Epithelial cell of prostate (primary cell): ENCODE results near the gene ASGR2.
"Not testable (repeated sequence)": the region's sequence is repeated elsewhere in the genome, so short reads cannot be mapped to it uniquely, and the experiment has no call there.

Source experiments
- DNase-seq: peaks from one replicate; pipeline ENCODE4 v3.0.0-alpha.2; 2011; ENCODE audit warnings: low read depth, low spot score
- H3K27ac ChIP-seq: fragments of 450-650 bp; 2 replicates; pipeline ENCODE4 v1.5.1; 2017; ENCODE audit warnings: mild to moderate bottlenecking

Gene ASGR2, protein sequence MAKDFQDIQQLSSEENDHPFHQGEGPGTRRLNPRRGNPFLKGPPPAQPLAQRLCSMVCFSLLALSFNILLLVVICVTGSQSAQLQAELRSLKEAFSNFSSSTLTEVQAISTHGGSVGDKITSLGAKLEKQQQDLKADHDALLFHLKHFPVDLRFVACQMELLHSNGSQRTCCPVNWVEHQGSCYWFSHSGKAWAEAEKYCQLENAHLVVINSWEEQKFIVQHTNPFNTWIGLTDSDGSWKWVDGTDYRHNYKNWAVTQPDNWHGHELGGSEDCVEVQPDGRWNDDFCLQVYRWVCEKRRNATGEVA

DNA sequence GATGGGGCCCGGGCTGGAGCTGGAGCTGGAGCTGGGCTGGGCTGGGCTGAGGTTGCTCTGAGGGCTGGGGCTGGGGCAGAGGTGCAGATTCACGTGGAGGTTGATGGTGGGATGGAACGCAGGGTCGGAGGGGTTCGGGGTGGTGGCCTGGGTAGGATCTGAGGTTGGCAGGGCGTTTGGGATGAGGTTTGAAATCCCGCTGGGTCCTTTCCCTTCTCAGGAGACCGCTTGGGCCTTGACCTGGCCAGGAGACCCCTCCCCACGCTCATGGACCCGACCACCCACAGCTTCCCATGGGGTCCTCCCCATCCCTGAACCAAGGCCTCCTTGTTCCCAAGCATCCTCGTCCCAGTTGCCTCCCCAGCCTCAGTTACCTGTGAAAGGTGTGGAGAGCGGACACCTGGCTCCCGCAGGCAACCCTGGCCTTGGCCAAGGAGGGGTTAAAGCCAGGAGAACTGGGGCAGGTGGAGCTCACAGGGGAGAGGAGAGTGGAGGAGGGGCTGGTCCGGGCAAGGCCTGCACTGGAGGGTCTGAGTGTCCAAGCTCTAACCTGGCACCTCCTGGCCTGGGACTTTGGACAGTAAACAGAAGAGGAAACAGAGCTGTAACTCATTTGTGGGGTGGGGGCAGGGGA, at the start of gene ASGR2:
Gene ASGR2 (minus strand): TSS at position 582 of the 634 bp plus-strand sequence. CDS start 582 bp downstream, outside the sequence.
- no peak within 1 kb of the TSS for H3K27ac ChIP-seq
- DNase-seq, result no peak

DNA sequence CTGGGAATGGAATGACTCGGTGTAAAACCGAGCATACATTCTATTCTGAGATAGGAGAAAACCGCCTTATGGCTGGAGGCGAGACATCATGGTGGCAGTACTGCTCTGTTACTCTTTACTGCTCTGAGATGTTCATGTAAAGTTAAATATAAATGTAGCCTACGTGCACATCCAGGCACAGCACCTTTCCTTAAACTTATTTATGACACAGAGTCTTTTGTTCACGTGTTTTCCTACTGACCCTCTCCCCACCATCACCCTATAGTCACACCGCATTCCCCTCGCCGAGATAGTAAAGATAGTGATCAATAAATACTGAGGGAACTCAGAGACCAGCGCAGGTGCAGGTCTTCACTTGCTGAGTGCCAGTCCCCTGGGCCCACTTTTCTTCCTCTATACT, 44.9 kb upstream of the ASGR2 start:
- not testable (repeated sequence) for H3K27ac ChIP-seq, DNase-seq

DNA sequence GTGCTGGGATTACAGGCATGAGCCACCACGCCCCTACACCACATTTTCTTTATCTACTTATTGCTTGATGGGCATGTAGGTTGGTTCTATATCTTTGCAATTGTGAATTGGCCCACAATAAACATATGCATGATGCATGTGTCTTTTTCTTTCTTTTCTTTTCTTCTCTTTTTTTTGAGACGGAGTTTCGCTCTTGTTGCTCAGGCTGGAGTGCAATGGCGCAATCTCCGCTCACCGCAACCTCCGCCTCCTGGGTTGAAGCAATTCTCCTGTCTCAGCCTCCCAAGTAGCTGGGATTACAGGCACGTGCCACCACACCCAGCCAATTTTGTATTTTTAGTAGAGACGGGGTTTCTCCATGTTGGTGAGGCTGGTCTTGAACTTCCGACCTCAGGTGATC, 43.8 kb upstream of the ASGR2 start:
- H3K27ac ChIP-seq, DNase-seq: not testable (repeated sequence)

DNA sequence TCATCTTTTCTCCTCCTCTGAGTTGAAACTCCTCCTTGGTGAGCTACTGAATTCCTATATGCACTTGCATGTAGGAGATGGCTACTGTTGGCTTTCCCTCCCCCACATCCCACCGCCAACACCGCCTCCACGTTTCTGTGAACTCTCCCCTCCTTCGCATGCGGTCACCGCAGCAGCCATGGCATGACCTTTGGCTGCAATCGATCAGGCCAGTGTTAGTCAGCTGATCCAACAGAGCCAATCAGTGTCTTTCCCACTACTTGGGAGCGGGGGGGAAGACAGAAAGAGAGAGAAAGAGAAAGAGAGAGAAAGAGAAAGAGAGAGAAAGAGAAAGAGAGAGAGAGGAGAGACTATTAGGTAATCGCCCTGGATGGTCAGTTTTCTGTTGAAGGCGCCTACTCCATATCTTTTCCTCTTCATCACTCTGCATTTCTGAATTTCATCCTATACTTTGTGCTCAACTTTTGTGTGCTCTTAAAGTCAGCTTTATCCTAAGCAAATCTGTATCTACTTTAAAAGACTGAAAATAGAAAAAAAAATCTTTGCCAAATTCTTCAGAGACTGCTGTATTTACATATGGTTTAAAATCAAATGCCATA, 41.8 kb upstream of the ASGR2 start:
- H3K27ac ChIP-seq, result no peak overlapping the region
- no peak for DNase-seq

DNA sequence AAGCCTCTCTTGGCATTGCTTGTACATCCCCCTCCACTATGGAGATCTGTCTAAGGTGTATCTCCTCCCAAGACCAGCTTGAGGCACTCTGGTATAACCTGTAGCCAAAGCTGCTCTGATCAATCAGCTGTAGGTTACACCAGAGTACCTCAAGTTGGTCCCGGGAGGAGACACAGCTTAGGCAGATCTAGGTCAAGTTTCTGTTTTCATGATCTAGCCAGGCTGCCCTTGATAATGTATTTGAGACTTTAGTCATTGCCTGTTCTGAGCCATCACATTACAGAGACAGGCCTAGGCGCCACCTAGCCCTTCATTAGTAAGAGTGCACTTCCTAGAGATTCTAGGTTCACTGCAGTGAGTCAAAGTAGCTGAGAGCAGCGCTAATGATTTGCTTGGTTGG, 33.1 kb upstream of the ASGR2 start:
- peak; percentile 29 for DNase-seq

DNA sequence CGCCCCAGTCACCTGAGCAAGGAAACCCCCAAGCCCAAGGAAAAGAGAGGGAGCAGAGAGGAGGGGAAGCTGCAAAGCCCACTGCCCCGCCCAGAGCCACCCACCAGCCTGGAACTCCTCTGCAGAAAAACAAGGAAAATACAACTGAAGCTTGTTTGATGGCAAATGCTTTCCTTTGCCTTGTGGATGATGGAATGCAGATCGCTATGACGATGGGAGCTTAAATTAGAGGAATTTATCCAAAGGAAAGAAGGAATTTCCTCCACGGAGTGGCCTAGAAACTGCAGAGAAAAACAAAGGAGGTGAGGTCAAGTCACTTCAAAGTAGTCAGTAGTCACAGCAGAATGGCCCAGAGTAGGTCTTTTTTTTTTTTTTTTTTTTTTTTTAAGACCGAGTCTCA, 31.5 kb upstream of the ASGR2 start:
- no peak for DNase-seq

More for the DNA sequence above, 33.1 kb upstream of the ASGR2 start:
- H3K27ac ChIP-seq, result no peak overlapping the region

DNA sequence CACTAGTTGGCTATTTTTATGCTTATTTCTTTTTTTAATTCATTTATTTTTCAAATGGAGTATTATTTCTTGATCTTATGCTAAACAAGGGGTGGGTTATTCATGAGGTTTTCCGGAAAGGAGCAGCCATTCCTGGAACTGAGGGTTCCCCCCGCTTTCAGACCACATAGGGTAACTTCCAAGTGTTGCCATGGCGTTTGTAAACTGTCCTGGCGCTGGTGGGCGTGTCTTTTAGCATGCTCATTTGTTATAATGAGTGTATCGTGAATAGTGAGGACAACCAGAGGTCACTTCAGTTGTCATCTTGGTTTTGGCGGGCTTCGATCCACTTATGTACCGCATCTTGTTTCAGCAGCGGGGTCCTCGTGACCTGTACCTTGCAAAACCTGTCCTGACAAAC, 29.6 kb upstream of the ASGR2 start:
- DNase-seq, result no peak
- no peak overlapping the region for H3K27ac ChIP-seq

More for the DNA sequence above, 31.5 kb upstream of the ASGR2 start:
- H3K27ac ChIP-seq, result no peak overlapping the region

DNA sequence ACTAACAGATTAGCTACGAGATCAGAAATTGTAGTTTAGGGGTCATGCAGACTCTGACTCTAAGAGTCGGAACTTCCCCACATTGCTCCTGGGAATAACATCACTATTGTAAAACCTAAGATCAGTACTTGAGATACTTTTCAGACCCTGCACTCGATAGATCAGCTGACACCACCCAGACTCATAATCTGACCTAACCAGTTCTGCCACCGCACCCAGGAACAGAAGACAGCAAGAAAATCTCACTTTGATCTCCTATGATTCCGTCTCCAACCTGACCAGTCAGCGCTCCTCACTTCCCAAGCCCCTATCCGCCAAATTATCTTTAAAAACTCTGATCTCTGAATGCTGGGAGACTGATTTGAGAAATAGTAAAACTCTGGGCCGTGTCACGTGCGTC, 27.2 kb upstream of the ASGR2 start:
- H3K27ac ChIP-seq, result peak overlapping the region; percentile 45
- peak; percentile 36 for DNase-seq

DNA sequence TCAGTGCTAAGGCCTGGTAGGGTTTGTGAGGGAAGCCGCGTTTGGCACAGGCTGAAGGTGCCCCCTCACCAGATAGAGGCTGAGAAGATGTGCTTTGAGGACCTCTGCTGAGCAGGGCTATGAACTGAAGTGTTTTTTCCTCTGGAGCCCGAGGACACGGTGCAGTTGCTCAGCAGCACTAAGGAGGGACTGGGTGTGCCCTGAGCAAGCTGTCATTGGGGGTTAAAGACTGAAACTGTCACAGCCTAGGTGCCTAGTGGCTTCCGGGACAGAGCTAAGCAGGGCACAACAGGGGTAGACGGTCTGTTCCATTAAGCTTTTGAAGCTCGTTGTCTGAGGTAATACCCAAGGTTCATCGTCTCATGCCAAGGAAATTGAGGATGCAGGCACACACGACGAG, 24.8 kb upstream of the ASGR2 start:
- DNase-seq, result no peak
- peak overlapping the region; percentile 28 for H3K27ac ChIP-seq

DNA sequence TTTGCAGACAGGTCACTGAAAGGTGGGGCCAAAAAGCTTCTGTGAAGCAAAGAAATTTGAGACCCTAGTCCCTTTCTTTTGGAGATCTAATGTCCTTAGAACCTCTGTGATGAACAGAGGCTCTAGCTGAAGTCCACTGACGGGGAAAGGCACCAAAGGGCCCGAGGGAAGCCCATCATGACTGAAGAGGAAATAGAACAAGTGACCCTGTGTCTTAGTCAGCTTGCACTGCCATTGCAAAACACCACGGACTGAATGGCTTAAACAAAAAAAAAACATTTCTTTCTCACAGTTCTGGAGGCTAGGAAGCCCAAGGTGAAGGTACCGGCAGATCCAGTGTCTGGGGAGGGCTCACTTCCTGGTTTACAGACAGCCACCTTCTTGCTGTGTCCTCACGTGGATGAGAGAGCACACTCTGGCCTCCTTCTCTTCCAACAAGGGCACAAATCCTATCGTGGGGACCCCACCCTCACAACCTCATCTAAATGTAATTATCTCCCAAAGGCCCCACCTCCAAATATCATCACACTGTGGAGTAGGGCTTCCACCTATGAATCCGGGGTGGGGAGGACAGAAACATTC, 24.3 kb upstream of the ASGR2 start:
- DNase-seq, result no peak
- H3K27ac ChIP-seq, result peak overlapping the region; percentile 28

DNA sequence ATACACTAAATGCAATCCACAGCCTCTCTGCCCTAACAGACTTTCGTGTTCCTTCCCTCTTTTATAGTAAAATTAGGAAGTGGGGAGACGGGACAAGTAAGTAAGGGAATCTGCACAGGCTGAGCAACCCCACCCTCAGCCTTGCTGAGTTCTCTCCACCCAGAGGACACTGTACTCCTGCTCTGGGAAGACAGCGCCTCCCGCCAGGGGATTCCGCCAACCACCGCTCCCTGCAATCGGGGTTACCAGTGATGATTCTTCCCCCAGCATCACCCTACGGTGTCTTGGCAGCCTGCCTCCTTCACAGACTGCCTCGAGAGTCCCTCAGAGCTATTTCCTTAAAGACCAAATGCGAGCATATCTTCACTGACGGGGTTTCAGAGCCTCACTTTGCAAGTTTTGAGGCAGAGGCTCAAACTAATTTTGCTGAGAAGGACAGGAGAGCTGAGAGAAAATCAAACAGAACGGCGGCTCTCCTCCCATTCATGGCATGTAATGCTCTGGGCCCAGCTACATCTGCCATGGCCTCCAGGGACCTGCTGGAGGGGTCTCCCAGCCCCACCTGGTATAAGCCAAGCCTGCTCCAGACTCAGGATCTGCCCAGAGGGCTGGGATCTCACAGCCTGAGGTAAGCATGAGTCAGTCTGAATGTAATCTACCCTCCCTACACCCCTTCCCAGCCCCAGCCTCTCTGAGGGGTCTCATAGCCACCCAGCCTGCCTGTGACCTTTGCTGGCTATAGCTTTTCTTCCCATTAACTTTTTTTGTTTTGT, 22.7 kb upstream of the ASGR2 start:
- H3K27ac ChIP-seq, result no peak overlapping the region
- no peak for DNase-seq

DNA sequence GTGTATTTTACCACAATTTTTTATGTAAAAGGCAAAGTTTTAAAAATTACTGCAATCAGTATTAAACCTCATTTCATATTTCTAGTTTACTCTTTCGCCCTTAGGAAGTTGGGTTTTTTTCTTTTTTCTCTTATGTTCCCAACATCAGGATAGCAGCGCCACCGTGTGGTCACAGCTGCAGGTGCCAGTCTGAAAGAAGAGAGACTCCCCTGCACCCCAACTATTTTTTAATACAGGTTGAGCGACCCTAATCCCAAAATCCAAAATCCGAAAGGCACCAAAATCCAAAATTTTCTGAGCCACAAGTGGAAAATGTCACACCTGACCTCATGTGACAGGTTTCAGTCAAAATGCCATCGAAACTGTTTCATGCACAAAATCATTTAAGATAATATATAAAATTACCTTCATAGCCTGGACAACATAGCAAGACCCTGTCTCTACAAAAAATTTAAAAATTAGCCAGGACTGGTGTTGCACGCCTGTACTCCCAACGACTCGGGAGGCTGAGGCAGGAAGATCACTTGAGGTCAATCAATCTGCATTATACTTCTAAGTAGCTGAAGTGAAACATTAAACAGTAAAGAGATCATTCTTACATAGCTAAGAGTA, 21.8 kb upstream of the ASGR2 start:
- peak; percentile 16 for DNase-seq
- H3K27ac ChIP-seq, result no peak overlapping the region

DNA sequence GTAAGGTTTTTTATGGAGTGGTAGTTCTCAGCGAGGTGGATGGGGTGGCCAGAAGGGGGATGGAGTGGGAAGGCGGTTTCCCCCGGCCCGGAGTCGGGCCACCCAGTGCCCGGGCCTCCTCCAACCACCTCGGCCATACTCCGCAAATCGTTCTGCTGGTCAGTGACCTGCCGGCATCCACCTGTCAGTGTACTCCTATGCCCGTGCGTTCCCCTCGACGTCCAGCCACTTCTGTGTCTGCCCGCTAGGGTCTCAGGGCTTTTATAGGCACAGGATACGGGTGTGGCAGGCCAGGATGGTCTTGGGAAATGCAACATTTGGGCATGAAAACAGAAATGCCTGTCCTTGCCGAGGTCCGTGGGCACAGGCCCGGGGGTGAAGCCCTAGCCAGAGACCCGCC, 19.3 kb upstream of the ASGR2 start:
- no peak for DNase-seq
- no peak overlapping the region for H3K27ac ChIP-seq

DNA sequence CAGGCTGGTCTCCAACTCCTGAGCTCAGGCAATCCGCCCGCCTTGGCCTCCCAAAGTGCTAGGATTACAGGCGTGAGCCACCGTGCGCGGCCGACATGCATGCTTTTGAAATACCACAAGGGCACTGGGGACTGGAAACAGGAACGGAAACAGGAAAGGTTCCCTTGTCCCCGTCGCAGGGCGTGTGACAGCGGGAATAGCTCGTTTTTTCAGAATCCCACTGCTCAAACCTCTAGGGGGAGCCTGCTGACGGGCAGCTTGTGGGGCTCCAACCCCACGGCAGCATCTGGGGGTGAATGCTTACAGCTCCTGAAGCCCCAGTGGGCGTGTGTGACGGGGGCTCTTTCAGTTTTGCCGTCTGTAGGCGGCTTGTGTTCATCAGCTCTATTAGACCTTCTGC, 18.8 kb upstream of the ASGR2 start:
- H3K27ac ChIP-seq, result no peak overlapping the region
- DNase-seq, result no peak

DNA sequence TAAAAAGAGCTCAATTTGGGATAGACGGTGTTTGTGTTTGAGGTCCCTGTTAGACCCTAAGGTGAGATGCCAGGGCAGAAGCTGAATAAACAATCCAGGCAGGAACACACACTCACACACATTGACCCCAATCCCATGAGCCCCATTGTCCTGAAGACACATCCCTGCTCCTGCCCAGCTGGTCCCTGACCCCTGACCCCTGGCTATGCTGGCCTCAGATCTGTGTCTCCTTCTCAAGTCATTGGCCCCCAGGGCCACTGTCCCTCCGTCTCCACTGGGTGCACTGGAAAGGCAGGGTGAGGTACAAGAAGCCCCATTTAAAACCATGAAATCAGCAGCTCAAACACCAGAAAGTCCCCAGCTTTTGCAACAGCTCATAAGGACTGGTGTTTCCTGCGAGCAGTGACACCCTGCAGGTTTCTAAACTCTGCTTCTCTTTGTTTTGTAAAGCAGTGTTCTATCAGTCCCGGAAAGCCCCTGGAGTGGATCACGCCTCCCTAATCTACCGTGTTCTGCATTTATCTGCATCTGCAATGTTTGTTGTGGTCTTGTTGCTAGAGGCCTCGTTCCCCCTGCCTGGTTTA, 18.0 kb upstream of the ASGR2 start:
- H3K27ac ChIP-seq, result no peak overlapping the region

DNA sequence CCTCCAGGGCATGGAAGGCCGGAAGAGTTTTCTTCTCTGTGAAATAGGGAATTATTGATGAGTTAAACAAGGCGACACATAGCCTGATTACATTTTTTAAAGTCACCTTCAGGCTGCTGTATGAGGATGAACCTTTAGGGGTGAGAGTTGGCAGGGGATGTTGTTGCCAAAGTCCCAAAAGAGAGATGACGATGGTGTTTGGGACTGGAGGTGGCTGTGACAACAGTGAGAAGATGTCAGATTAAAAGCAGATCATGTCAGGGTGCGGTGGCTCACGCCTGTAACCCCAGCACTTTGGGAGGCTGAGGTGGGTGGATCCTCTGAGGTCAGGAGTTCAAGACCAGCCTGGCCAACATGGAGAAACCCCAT, 16.8 kb upstream of the ASGR2 start:
- no peak for DNase-seq
- no peak overlapping the region for H3K27ac ChIP-seq

More for the DNA sequence above, 18.0 kb upstream of the ASGR2 start:
- no peak for DNase-seq

DNA sequence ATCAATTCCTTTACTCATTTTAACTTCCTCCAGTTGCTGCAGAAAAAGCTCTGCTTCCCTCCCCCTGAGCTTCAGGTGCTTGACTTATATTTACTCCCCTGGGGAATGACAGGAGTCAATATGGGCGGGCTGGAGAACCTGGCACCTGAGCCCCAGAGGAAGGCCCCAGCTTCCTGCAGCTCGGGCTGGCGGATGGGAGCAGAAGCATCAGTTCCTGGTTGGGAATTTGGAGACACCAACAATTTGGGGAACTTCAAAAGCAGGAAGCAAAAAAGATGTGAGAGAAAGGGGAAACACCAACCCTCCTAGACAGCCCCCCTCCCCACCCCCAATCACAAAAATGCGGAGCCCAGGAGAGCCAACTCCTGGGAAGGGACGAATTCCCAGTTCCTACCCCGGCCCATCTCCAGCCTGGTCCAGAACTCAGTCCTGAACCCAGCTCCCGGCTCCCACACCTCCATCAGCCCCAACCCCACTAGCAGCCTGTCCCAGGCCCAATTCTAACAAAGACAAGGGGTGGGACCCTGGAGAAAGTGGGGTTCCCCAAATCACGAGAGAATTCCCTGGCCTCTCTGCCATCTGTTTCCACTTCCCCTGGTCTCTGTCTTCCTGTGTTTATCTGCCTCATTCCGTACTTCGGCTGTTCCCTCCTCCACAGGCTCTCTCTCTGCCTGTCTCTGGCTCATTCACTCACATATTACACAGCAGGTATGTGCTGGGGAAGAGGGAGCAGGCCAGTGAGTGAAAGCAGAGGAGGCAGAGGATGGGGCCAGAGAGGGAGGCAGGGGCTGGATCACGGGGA, 16.2 kb upstream of the ASGR2 start:
- no peak overlapping the region for H3K27ac ChIP-seq
- no peak for DNase-seq

DNA sequence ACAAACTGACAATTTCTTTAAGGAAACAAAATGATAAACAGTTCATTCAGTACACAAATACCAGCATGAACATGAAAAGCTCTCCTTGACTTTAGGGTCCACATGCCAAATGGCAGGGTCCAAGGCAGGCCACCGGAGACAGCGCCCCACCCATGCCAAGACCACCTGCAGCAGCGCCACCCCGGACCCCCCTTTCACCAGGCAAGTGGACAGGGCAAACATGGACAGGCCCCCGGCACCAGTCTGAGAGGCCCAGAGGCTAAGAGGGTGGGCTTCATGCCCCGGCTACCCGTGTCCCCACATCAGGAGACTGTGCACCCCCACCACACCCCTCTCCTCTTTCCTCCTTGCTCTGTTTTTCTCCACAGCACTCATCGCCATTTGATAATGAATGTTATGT, 14.7 kb upstream of the ASGR2 start:
- no peak for DNase-seq
- no peak overlapping the region for H3K27ac ChIP-seq

DNA sequence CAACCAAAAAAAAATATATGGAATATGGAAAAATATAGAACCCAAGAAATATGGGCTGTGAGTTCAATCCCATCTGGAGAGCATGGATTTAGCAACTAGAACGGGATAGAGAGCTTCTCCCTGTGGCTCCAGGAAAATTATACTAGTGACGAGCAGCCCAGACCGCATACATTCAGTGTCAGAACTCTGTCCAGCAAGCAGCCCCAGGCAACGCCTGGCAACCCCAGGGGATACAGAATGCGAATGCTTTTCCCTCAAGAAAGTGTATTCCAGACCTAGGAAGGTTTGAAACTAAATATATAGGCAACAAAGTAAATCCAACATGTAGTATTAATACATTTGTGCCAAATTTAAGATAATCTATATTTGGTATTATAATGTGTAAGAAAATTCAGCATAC, 13.5 kb upstream of the ASGR2 start:
- no peak overlapping the region for H3K27ac ChIP-seq
- DNase-seq, result no peak
